IPS-11a (cell line): Measurements from ENCODE around the gene TMEM182.

ENCODE experiments used
- H3K4me3 ChIP-seq: one replicate; pipeline ENCODE4 v1.5.1; 2013; ENCODE audit warnings: low read depth, low read length, control low read depth

The TMEM182 gene

GRCh38 chr2:102798181-102798580, 36.4 kb downstream of the TMEM182 start:
- no peak overlapping the region for H3K4me3 ChIP-seq

GRCh38 chr2:102801098-102801718, 39.4 kb downstream of the TMEM182 start:
- no peak overlapping the region for H3K4me3 ChIP-seq

- H3K4me3 ChIP-seq: no peak overlapping the region
Observed at GRCh38 chr2:102801858-102802699, 40.2 kb downstream of the TMEM182 start.

GRCh38 chr2:102803041-102803896, 41.4 kb downstream of the TMEM182 start:
- H3K4me3 ChIP-seq: no peak overlapping the region

GRCh38 chr2:102803897-102804217, 42.0 kb downstream of the TMEM182 start:
- H3K4me3 ChIP-seq: no peak overlapping the region

- no peak overlapping the region for H3K4me3 ChIP-seq
Observed at GRCh38 chr2:102806250-102806837, 44.5 kb downstream of the TMEM182 start.

GRCh38 chr2:102809291-102810189, 47.7 kb downstream of the TMEM182 start:
- no peak overlapping the region for H3K4me3 ChIP-seq

GRCh38 chr2:102815285-102815684, 53.5 kb downstream of the TMEM182 start:
- H3K4me3 ChIP-seq: no peak overlapping the region

GRCh38 chr2:102826904-102827303, 65.1 kb downstream of the TMEM182 start:
- H3K4me3 ChIP-seq: no peak overlapping the region

GRCh38 chr2:102832789-102833188, 71.0 kb downstream of the TMEM182 start:
- H3K4me3 ChIP-seq: no peak overlapping the region

- no peak overlapping the region for H3K4me3 ChIP-seq
Observed at GRCh38 chr2:102834523-102835273, 72.9 kb downstream of the TMEM182 start.

- H3K4me3 ChIP-seq: no peak overlapping the region
Observed at GRCh38 chr2:102837626-102838198, 75.9 kb downstream of the TMEM182 start.

GRCh38 chr2:102839668-102840388, 78.0 kb downstream of the TMEM182 start:
- H3K4me3 ChIP-seq: no peak overlapping the region

- no peak overlapping the region for H3K4me3 ChIP-seq
Observed at GRCh38 chr2:102841107-102841840, 79.4 kb downstream of the TMEM182 start.

- no peak overlapping the region for H3K4me3 ChIP-seq
Observed at GRCh38 chr2:102843764-102844443, 82.1 kb downstream of the TMEM182 start.

- H3K4me3 ChIP-seq: no peak overlapping the region
Observed at GRCh38 chr2:102844911-102845310, 83.1 kb downstream of the TMEM182 start.

GRCh38 chr2:102848366-102848839, 86.6 kb downstream of the TMEM182 start:
- no peak overlapping the region for H3K4me3 ChIP-seq
